GM12878 (cell line): ENCODE results near the gene STAB2. TPM values are rescaled to one million over a fixed set of nuclear protein-coding genes. Genes with fewer than 3 reads are reported as not detected.

ENCODE experiments used
- ATAC-seq: fragments of 200-7000 bp; cut with Tn5 transposase; 3 replicates; pipeline ENCODE4 v1.9.1; 2020; ENCODE audit warnings: mild to moderate bottlenecking, moderate library complexity
- BruUV-seq: library from RNA; stranded (reverse); fragments of 400-500 nt; replicated peaks from 2 replicates; lab custom pipeline; 2021; lab: Mats Ljungman, UMichigan
- CTCF ChIA-PET: fragments of 300-600 bp; sonication (Branson Sonifier 250); formaldehyde crosslinking; extraction: SDS; loops from one replicate; lab custom pipeline; 2021; ENCODE audit warnings: inconsistent platforms; lab: Yijun Ruan, JAX
- POLR2A ChIA-PET: fragments of 350-600 bp; formaldehyde crosslinking; extraction: SDS; loops from one replicate; lab custom pipeline; 2021; ENCODE audit warnings: inconsistent platforms; lab: Charles Lee
- RAD21 ChIA-PET: fragments of 300-600 bp; sonication (Branson Sonifier 250); formaldehyde crosslinking; loops from one replicate; lab custom pipeline; 2023; ENCODE audit warnings: antibody characterized with exemption; ENCODE audit not compliant: unreplicated experiment; lab: Charles Lee
- SMC1A ChIA-PET: fragments of 300-600 bp; sonication (Branson Sonifier 250); formaldehyde crosslinking; loops from one replicate; lab custom pipeline; 2023; ENCODE audit not compliant: unreplicated experiment, uncharacterized antibody; lab: Charles Lee
- DNase-seq: peaks from one replicate; pipeline ENCODE4 v3.0.0-alpha.2; 2011; ENCODE audit warnings: low read depth, low spot score
- FAIRE-seq: peaks from 3 replicates; lab custom pipeline; 2011; peaks lifted over from hg19 to GRCh38; lab: Jason Lieb, UNC
- H2AFZ ChIP-seq: 2 replicates; pipeline ENCODE4 v1.6.0; 2011; ENCODE audit warnings: low read depth, low read length, control low read depth; ENCODE audit not compliant: control insufficient read depth
- H3K27ac ChIP-seq: 2 replicates; pipeline ENCODE4 v1.5.1; 2011; ENCODE audit warnings: control low read depth; ENCODE audit not compliant: control insufficient read depth, insufficient read depth
- H3K27me3 ChIP-seq, 2 experiments: replicated peaks in 1 of 2; 2 replicates each; pipeline versions ENCODE4 v1.6.0 to v1.6.1; 2011; ENCODE audit warnings: low read length in 1 of 2; ENCODE audit not compliant: control insufficient read depth in 2 of 2, insufficient read depth in 2 of 2
- H3K36me3 ChIP-seq, 2 experiments: 2 replicates each; pipeline ENCODE4 v1.5.1; 2011; ENCODE audit warnings: low read length in 1 of 2; ENCODE audit not compliant: control insufficient read depth in 2 of 2, insufficient read depth in 2 of 2
- H3K4me1 ChIP-seq: 2 replicates; pipeline ENCODE4 v1.6.1; 2011; ENCODE audit warnings: mild to moderate bottlenecking, low read length, moderate library complexity, mixed read lengths; ENCODE audit not compliant: control insufficient read depth, insufficient read depth
- H3K4me2 ChIP-seq: 2 replicates; pipeline ENCODE4 v1.6.0; 2011; ENCODE audit warnings: control low read depth; ENCODE audit not compliant: control insufficient read depth, insufficient read depth
- H3K4me3 ChIP-seq: fragments of 200-600 bp; sonication (generic); 2 replicates; pipeline ENCODE4 v1.5.1; 2016
- H3K79me2 ChIP-seq: 2 replicates; pipeline ENCODE4 v1.6.0; 2011; ENCODE audit warnings: low read length; ENCODE audit not compliant: control insufficient read depth, insufficient read depth
- H3K9ac ChIP-seq: 2 replicates; pipeline ENCODE4 v1.8.0; 2011; ENCODE audit warnings: low read length, control low read depth, mixed read lengths; ENCODE audit not compliant: control insufficient read depth, insufficient read depth
- H3K9me3 ChIP-seq: replicated peaks from 3 replicates; pipeline ENCODE4 v1.5.1; 2011; ENCODE audit warnings: mild to moderate bottlenecking, low read length; ENCODE audit not compliant: control insufficient read depth, insufficient read depth
- H4K20me1 ChIP-seq: 2 replicates; pipeline ENCODE4 v1.6.0; 2011; ENCODE audit not compliant: control insufficient read depth, insufficient read depth
- ATF7 ChIP-seq: fragments of 450-650 bp; IDR thresholded peaks from 2 replicates; pipeline ENCODE4 v1.6.1; 2016; ENCODE audit warnings: low read depth, mild to moderate bottlenecking
- EP300 ChIP-seq, 2 experiments: fragments of 150-350 bp in 1 of 2; IDR thresholded peaks; 2 replicates each; pipeline ENCODE4 v1.6.1; 2011 to 2012; ENCODE audit warnings: low read depth in 2 of 2, low read length in 2 of 2, borderline replicate concordance in 1 of 2, improper control_type of control experiment in 1 of 2, inconsistent platforms in 1 of 2; ENCODE audit not compliant: control insufficient read depth in 1 of 2
- ETV6 ChIP-seq, 2 experiments: fragments of 450-650 bp in 1 of 2; IDR thresholded peaks in 1 of 2; conservative IDR thresholded peaks in 1 of 2; 2 replicates each; pipeline ENCODE4 v1.6.1; 2014; ENCODE audit warnings: antibody characterized with exemption in 1 of 2, borderline replicate concordance in 1 of 2, low read depth in 1 of 2, mild to moderate bottlenecking in 1 of 2, moderate library complexity in 1 of 2
- FOS ChIP-seq: IDR thresholded peaks from 3 replicates; pipeline ENCODE4 v1.6.1; 2011; ENCODE audit warnings: borderline replicate concordance; ENCODE audit not compliant: insufficient read length; ENCODE audit errors: extremely low read depth
- HDGF ChIP-seq: fragments of 450-650 bp; IDR thresholded peaks from 2 replicates; pipeline ENCODE4 v1.6.1; 2016; ENCODE audit warnings: antibody characterized with exemption
- MTA3 ChIP-seq: IDR thresholded peaks from 2 replicates; pipeline ENCODE4 v1.6.1; 2012; ENCODE audit warnings: low read length, inconsistent platforms, borderline replicate concordance
- NFYB ChIP-seq: IDR thresholded peaks from 2 replicates; pipeline ENCODE4 v1.6.1; 2011; ENCODE audit warnings: low read depth, mild to moderate bottlenecking, low read length, improper control_type of control experiment, moderate library complexity; ENCODE audit not compliant: insufficient read depth
- RAD21 ChIP-seq: IDR thresholded peaks from 2 replicates; pipeline ENCODE4 v1.6.1; 2011; ENCODE audit warnings: mild to moderate bottlenecking, low read depth, low read length, moderate library complexity; ENCODE audit not compliant: insufficient read depth
- SKIL ChIP-seq: fragments of 450-650 bp; IDR thresholded peaks from 2 replicates; pipeline ENCODE4 v1.6.1; 2017; ENCODE audit warnings: mild to moderate bottlenecking, low read depth, inconsistent platforms; ENCODE audit not compliant: poor library complexity, severe bottlenecking
- SMC3 ChIP-seq: IDR thresholded peaks from 2 replicates; pipeline ENCODE4 v1.6.1; 2011; ENCODE audit warnings: low read length, improper control_type of control experiment, borderline replicate concordance
- TCF7 ChIP-seq: IDR thresholded peaks from 2 replicates; pipeline ENCODE4 v1.6.1; 2014; ENCODE audit warnings: antibody characterized with exemption, borderline replicate concordance
- ZNF24 ChIP-seq: fragments of 450-650 bp; IDR thresholded peaks from 2 replicates; pipeline ENCODE4 v1.6.1; 2017; ENCODE audit warnings: antibody characterized with exemption, mild to moderate bottlenecking
- WGBS: methylation state at CpG from one replicate; pipeline ENCODE4 v1.1.6; 2016; ENCODE audit warnings: low lambda C conversion rate; ENCODE audit not compliant: insufficient replicate concordance, insufficient coverage; ENCODE audit errors: missing lambda C conversion rate; 5-methylcytosine and 5-hydroxymethylcytosine counted together
- in situ Hi-C: fragments of 300-500 bp; cut with MboI; formaldehyde crosslinking; loops from 9 replicates; pipeline ENCODE4 v1.14.3; 2018; ENCODE audit warnings: mixed read lengths
- intact Hi-C: fragments of 100-400 bp; cut with micrococcal nuclease; formaldehyde crosslinking; loops from one replicate; pipeline ENCODE4 v1.14.2; 2022; ENCODE audit not compliant: unreplicated experiment
- polyA plus RNA-seq, 11 experiments: library from polyadenylated mRNA; depleted of rRNA in 4 of 11; unstranded in 6 of 11; stranded (reverse) in 5 of 11; fragments of >200 nt; fragmentation: Nextera tagmentation in 4 of 11; fragmentation: Illumina TruSeq in 1 of 11; extraction: Ambion mirVana in 4 of 11; extraction: Trizol in 1 of 11; gene quantifications; 1 replicate in 1 of 11; 2 replicates in 10 of 11; pipeline versions ENCODE4 v1.2.1 to v1.2.3, GENCODE V29; 2011 to 2016; ENCODE audit warnings: inconsistent platforms in 2 of 11, missing spikeins in 2 of 11, low read depth in 1 of 11
- total RNA-seq, 4 experiments: library from RNA; depleted of rRNA in 3 of 4; stranded (reverse); fragments of >200 nt in 3 of 4; fragmentation: Illumina TruSeq in 1 of 4; extraction: Trizol in 1 of 4; gene quantifications; 2 replicates each; pipeline versions ENCODE4 v1.2.1 to v1.2.3, GENCODE V29; 2013 to 2021

Gene STAB2
- total and polyA plus RNA-seq, 10 of the 15 experiments (the other 5 are each of a cell fraction or from before 2014, with no cell fraction given), result 0.37 TPM; not detected in 9

GRCh38 chr12:103807561-103808238 is 220.6 kb downstream of the STAB2 start (continued):
- TF ChIP-seq NFYB (no peak), MTA3 (no peak), ZNF24 (no peak), ETV6 (conservative IDR thresholded peaks at IDR 0.05 in 1 of 2, IDR thresholded peaks at IDR 0.05 in 1 of 2; ENCODE audit: borderline replicate concordance in 1 of 2, low read depth in 1 of 2) (no peak), RAD21 (no peak)

DNA sequence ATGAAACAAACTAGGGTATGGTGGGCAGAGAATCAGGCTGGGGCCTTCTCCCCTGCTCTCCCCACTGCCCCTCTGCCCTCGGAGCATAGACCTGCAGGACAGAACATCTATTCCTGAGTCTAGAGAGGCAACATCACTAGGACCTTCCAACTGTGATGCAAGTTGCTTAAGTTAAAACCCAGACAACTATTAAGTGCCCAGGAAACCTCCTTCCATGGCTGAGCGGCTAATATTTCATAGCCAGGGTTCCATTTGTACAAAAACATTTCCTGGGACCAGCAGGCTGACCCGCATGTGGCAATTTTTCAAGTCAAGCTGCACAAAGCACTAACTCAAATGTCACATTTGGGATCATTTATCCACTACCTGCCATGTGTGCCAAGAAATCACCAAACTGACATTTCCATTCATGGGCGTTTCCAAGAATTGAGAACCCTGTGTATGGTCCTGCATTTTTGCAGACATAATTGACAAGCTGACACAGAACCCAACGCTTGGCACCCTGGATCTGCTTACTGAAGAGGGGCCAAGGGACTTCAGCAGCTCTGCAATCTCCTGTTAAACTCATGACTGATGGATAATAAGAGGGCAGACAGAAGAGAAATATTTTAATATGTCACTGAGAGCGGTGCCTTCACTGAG is 221.3 kb downstream of the STAB2 start:
- ChIA-PET SMC1A (no interaction called here), RAD21 (no interaction called here), POLR2A (no interaction called here), CTCF (no interaction called here)
- no peak for TF ChIP-seq ATF7
- no peak for TF ChIP-seq FOS
- TF ChIP-seq EP300 (IDR thresholded peaks at IDR 0.05; ENCODE audit: borderline replicate concordance in 1 of 2, control insufficient read depth in 1 of 2, low read depth in 2 of 2, low read length in 2 of 2), result no peak
- no peak for TF ChIP-seq HDGF
- TF ChIP-seq SMC3, result no peak
- no peak for TF ChIP-seq SKIL
- no peak for TF ChIP-seq TCF7
- no peak overlapping the region for H3K9ac ChIP-seq
- DNase-seq, result no peak
- no peak for ATAC-seq
- no peaks in the 10 kb centered on the region for H3K4me1 ChIP-seq
- no peak overlapping the region for H3K27ac ChIP-seq
- H3K9me3 ChIP-seq, result no peaks in the 10 kb centered on the region
- no TSS peak for BruUV-seq
- FAIRE-seq, result no peak
- in situ Hi-C loops, result no loop called here
- no peak overlapping the region for H3K4me3 ChIP-seq
- peaks cover 0 to 3% of the 10 kb centered on the region in 2 experiments; a peak in 3 of 4 replicates for H3K36me3 ChIP-seq
- no peak overlapping the region for H2AFZ ChIP-seq
- intact Hi-C loops, result no loop called here
- WGBS, result 86% methylated on average over 6 of the region's 6 CpGs
- H3K79me2 ChIP-seq, result no peaks in the 10 kb centered on the region
- H4K20me1 ChIP-seq, result no peaks in the 10 kb centered on the region
- H3K27me3 ChIP-seq, result no peaks in the 10 kb centered on the region
- H3K4me2 ChIP-seq, result no peak overlapping the region
